Panc1 (cell line): Measurements from ENCODE around the gene CKB. TPM values are rescaled to one million over a fixed set of nuclear protein-coding genes. Genes with fewer than 3 reads are reported as not detected.

ENCODE experiments used
- ATAC-seq: fragments of 200-7000 bp; cut with Tn5 transposase; 2 replicates; pipeline ENCODE4 v1.9.1; 2020; ENCODE audit warnings: mild to moderate bottlenecking, moderate library complexity
- BruUV-seq: library from RNA; stranded (reverse); fragments of 400-500 nt; replicated peaks from 2 replicates; lab custom pipeline; 2021; lab: Mats Ljungman, UMichigan
- CTCF ChIA-PET: fragments of 300-600 bp; sonication (Branson Sonifier 250); formaldehyde crosslinking; loops from one replicate; lab custom pipeline; 2022; ENCODE audit warnings: antibody characterized with exemption; lab: Charles Lee
- POLR2A ChIA-PET: fragments of 300-600 bp; sonication (Branson Sonifier 250); formaldehyde crosslinking; loops from one replicate; lab custom pipeline; 2022; ENCODE audit warnings: antibody characterized with exemption; lab: Charles Lee
- DNase-seq: peaks from one replicate; pipeline ENCODE4 v3.0.0-alpha.2; 2010; ENCODE audit warnings: low read depth, low spot score
- H3K27ac ChIP-seq: 2 replicates; pipeline ENCODE4 v1.5.1; 2011; ENCODE audit warnings: mild to moderate bottlenecking, low read length, inconsistent platforms
- H3K27me3 ChIP-seq: fragments of 200-500 bp; sonication (Bioruptor generic); 2 replicates; pipeline ENCODE4 v1.6.0; 2014; ENCODE audit warnings: low read length, inconsistent platforms; ENCODE audit not compliant: control insufficient read depth, insufficient read depth
- H3K36me3 ChIP-seq: fragments of 200-500 bp; sonication (Bioruptor generic); 2 replicates; pipeline ENCODE4 v1.5.1; 2014; ENCODE audit warnings: inconsistent platforms, mild to moderate bottlenecking, low read length, moderate library complexity; ENCODE audit not compliant: control insufficient read depth, insufficient read depth
- H3K4me1 ChIP-seq: 2 replicates; pipeline ENCODE4 v1.5.1; 2011; ENCODE audit warnings: inconsistent platforms, mild to moderate bottlenecking, low read length, moderate library complexity; ENCODE audit not compliant: control insufficient read depth, insufficient read depth
- H3K4me3 ChIP-seq, 2 experiments: 2 replicates each; pipeline ENCODE4 v1.5.1; 2011 to 2012; ENCODE audit warnings: low read depth in 2 of 2, low read length in 2 of 2, mild to moderate bottlenecking in 2 of 2, inconsistent platforms in 1 of 2, moderate library complexity in 1 of 2
- H3K9me3 ChIP-seq: fragments of 200-500 bp; sonication (Bioruptor generic); 2 replicates; pipeline ENCODE4 v1.5.1; 2014; ENCODE audit warnings: low read depth, mild to moderate bottlenecking, inconsistent platforms, low read length, moderate library complexity; ENCODE audit not compliant: control insufficient read depth, insufficient read depth
- CTCF ChIP-seq: fragments of 450-650 bp; IDR thresholded peaks from 2 replicates; pipeline ENCODE4 v1.5.1; 2017; ENCODE audit warnings: mild to moderate bottlenecking
- POLR2AphosphoS5 ChIP-seq: IDR thresholded peaks from 2 replicates; pipeline ENCODE4 v1.6.1; 2012; ENCODE audit warnings: mild to moderate bottlenecking, low read depth, low read length, moderate library complexity
- REST ChIP-seq, 2 experiments: IDR thresholded peaks; 2 replicates each; pipeline ENCODE4 v1.6.1; 2011 to 2012; ENCODE audit warnings: low read depth in 2 of 2, control low read depth in 1 of 2, low read length in 1 of 2, mild to moderate bottlenecking in 1 of 2, moderate library complexity in 1 of 2; ENCODE audit not compliant: insufficient read depth in 1 of 2
- SIN3A ChIP-seq: IDR thresholded peaks from 2 replicates; pipeline ENCODE4 v1.6.1; 2012; ENCODE audit warnings: low read depth, mild to moderate bottlenecking, low read length, moderate library complexity, borderline replicate concordance; ENCODE audit not compliant: insufficient read depth
- TCF7L2 ChIP-seq: IDR thresholded peaks from 2 replicates; pipeline ENCODE4 v1.6.1; 2011; ENCODE audit warnings: mild to moderate bottlenecking, low read depth, low read length, inconsistent platforms
- in situ Hi-C: cut with HindIII; loops from 2 replicates; pipeline ENCODE4 v1.10.0; 2016; ENCODE audit warnings: low sequenced_read_pairs, low pct_unique_long_range_greater_than_20kb
- intact Hi-C: fragments of 100-400 bp; cut with micrococcal nuclease; formaldehyde crosslinking; loops from one replicate; pipeline ENCODE4 v1.10.0; 2022; ENCODE audit not compliant: unreplicated experiment
- total RNA-seq: library from RNA; stranded (reverse); gene quantifications from one replicate; pipeline ENCODE4 v1.2.1, GENCODE V29; 2021; ENCODE audit not compliant: unreplicated experiment

Gene CKB
- total RNA-seq, 1 experiment from 2014 or later, result 436 TPM

- H3K36me3 ChIP-seq, result peaks cover 18% of the 10 kb centered on the region
- TF ChIP-seq SIN3A (no peak), TCF7L2 (no peak), REST (IDR thresholded peaks at IDR 0.05; ENCODE audit: insufficient read depth in 1 of 2, low read depth in 2 of 2, low read length in 1 of 2) (no peak), POLR2AphosphoS5 (no peak), CTCF (no peak)
- BruUV-seq, result no TSS peak
These were observed 34.5 kb upstream of the CKB start for GRCh38 chr14:103556946-103557758.

GRCh38 chr14:103555559-103556337, 33.1 kb upstream of the CKB start:
- ChIA-PET CTCF (no interaction called here), POLR2A (no interaction called here)
- TF ChIP-seq POLR2AphosphoS5, result no peak
- Histone ChIP-seq H3K4me3 (no peak overlapping the region), H3K27me3 (no peaks in the 10 kb centered on the region), H3K27ac (no peak overlapping the region), H3K36me3 (peaks cover 12% of the 10 kb centered on the region), H3K9me3 (no peaks in the 10 kb centered on the region), H3K4me1 (peaks cover 56% of the 10 kb centered on the region)
- intact Hi-C loops, result no loop called here
- DNase-seq, result no peak
- no TSS peak for BruUV-seq
- in situ Hi-C loops, result no loop called here
- ATAC-seq, result no peak

More at GRCh38 chr14:103556946-103557758, 34.5 kb upstream of the CKB start:
- Histone ChIP-seq H3K4me3 (no peak overlapping the region), H3K4me1 (peaks cover 52% of the 10 kb centered on the region), H3K27ac (no peak overlapping the region), H3K27me3 (no peaks in the 10 kb centered on the region), H3K9me3 (no peaks in the 10 kb centered on the region)
- in situ Hi-C loops (no loop called here), intact Hi-C loops (no loop called here)
- ChIA-PET POLR2A (interaction anchor here (0.6 to 1.0 kb wide), 3 partner anchors 15 to 36 kb away, joined by 3 to 5 read pairs (median 4); no protein-coding TSS in a partner anchor), CTCF (no interaction called here)
- DNase-seq (no peak), ATAC-seq (no peak)
